Activated naive CD8-positive, alpha-beta T cell treated with anti-CD3 and anti-CD28 coated beads for 36 hours (primary cell): ENCODE measurements around the gene LEO1. TPM values are rescaled to one million over a fixed set of nuclear protein-coding genes. Genes with fewer than 3 reads are reported as not detected.

Experiments
- DNase-seq: peaks from one replicate; pipeline ENCODE4 v3.0.0; 2021
- H3K27ac Mint-ChIP-seq: one replicate; pipeline ENCODE4 v1.8.0; 2022; ENCODE audit warnings: mild to moderate bottlenecking, moderate library complexity, mixed read lengths
- H3K27me3 Mint-ChIP-seq: one replicate; pipeline ENCODE4 v1.8.0; 2022; ENCODE audit warnings: mild to moderate bottlenecking, mixed read lengths
- H3K36me3 Mint-ChIP-seq: one replicate; pipeline ENCODE4 v1.8.0; 2021; ENCODE audit warnings: mild to moderate bottlenecking, mixed read lengths
- H3K4me1 Mint-ChIP-seq: one replicate; pipeline ENCODE4 v1.8.0; 2021; ENCODE audit warnings: mixed read lengths
- H3K4me3 Mint-ChIP-seq: one replicate; pipeline ENCODE4 v1.8.0; 2022; ENCODE audit warnings: mild to moderate bottlenecking, moderate library complexity, mixed read lengths
- H3K9me3 Mint-ChIP-seq: one replicate; pipeline ENCODE4 v1.8.0; 2022; ENCODE audit warnings: mixed read lengths
- total RNA-seq, 2 experiments: library from RNA; stranded (reverse); gene quantifications; one replicate each; pipeline ENCODE4 v1.2.3, GENCODE V29; 2021

Gene LEO1
- total RNA-seq, 2 experiments from 2014 or later, result 31.8 to 32.2 TPM

GRCh38 chr15:51924156-51925068 is 47.2 kb downstream of the LEO1 start:
- no peaks in the 10 kb centered on the region for H3K36me3 Mint-ChIP-seq
- no peak overlapping the region for H3K27ac Mint-ChIP-seq
- H3K27me3 Mint-ChIP-seq, result no peaks in the 10 kb centered on the region
- H3K4me3 Mint-ChIP-seq, result no peak overlapping the region
- no peaks in the 10 kb centered on the region for H3K9me3 Mint-ChIP-seq
- H3K4me1 Mint-ChIP-seq, result no peaks in the 10 kb centered on the region
- DNase-seq, result no peak

- DNase-seq, result no peak
Observed at GRCh38 chr15:51917493-51917892, 54.1 kb downstream of the LEO1 start.

GRCh38 chr15:51912528-51912927 is 59.0 kb downstream of the LEO1 start:
- Mint-ChIP-seq H3K27ac (no peak overlapping the region), H3K4me3 (no peak overlapping the region), H3K4me1 (no peaks in the 10 kb centered on the region), H3K9me3 (no peaks in the 10 kb centered on the region), H3K36me3 (peaks cover 10% of the 10 kb centered on the region), H3K27me3 (no peaks in the 10 kb centered on the region)
- no peak for DNase-seq

More at GRCh38 chr15:51917493-51917892, 54.1 kb downstream of the LEO1 start:
- Mint-ChIP-seq H3K27me3 (no peaks in the 10 kb centered on the region), H3K4me1 (no peaks in the 10 kb centered on the region), H3K4me3 (no peak overlapping the region), H3K27ac (no peak overlapping the region), H3K9me3 (no peaks in the 10 kb centered on the region), H3K36me3 (peaks cover 3% of the 10 kb centered on the region)

GRCh38 chr15:51909584-51909983 is 62.0 kb downstream of the LEO1 start:
- Mint-ChIP-seq H3K9me3 (no peaks in the 10 kb centered on the region), H3K4me1 (no peaks in the 10 kb centered on the region), H3K36me3 (peaks cover 16% of the 10 kb centered on the region), H3K27ac (no peak overlapping the region), H3K4me3 (no peak overlapping the region), H3K27me3 (no peaks in the 10 kb centered on the region)
- no peak for DNase-seq

GRCh38 chr15:51908316-51908715 is 63.3 kb downstream of the LEO1 start:
- Mint-ChIP-seq H3K27me3 (no peaks in the 10 kb centered on the region), H3K27ac (no peak overlapping the region), H3K9me3 (no peaks in the 10 kb centered on the region), H3K4me1 (no peaks in the 10 kb centered on the region), H3K4me3 (no peak overlapping the region), H3K36me3 (peaks cover 19% of the 10 kb centered on the region)
- DNase-seq, result no peak

- Mint-ChIP-seq H3K27ac (no peak overlapping the region), H3K27me3 (no peaks in the 10 kb centered on the region), H3K4me3 (no peak overlapping the region), H3K9me3 (no peaks in the 10 kb centered on the region), H3K36me3 (peaks cover 17% of the 10 kb centered on the region), H3K4me1 (no peaks in the 10 kb centered on the region)
- DNase-seq, result no peak
Observed at GRCh38 chr15:51907136-51907862, 64.3 kb downstream of the LEO1 start.

GRCh38 chr15:51904931-51905330 is 66.6 kb downstream of the LEO1 start:
- H3K27ac Mint-ChIP-seq, result no peak overlapping the region
- no peaks in the 10 kb centered on the region for H3K9me3 Mint-ChIP-seq

GRCh38 chr15:51904421-51904820 is 67.2 kb downstream of the LEO1 start:
- Mint-ChIP-seq H3K27me3 (no peaks in the 10 kb centered on the region), H3K9me3 (no peaks in the 10 kb centered on the region), H3K27ac (no peak overlapping the region), H3K4me3 (no peak overlapping the region), H3K4me1 (no peaks in the 10 kb centered on the region), H3K36me3 (peaks cover 19% of the 10 kb centered on the region)
- DNase-seq, result no peak

More at GRCh38 chr15:51904931-51905330, 66.6 kb downstream of the LEO1 start:
- no peak for DNase-seq
- Mint-ChIP-seq H3K27me3 (no peaks in the 10 kb centered on the region), H3K36me3 (peaks cover 20% of the 10 kb centered on the region), H3K4me3 (no peak overlapping the region), H3K4me1 (no peaks in the 10 kb centered on the region)

- H3K4me1 Mint-ChIP-seq, result peaks cover 3% of the 10 kb centered on the region
- DNase-seq, result no peak
- peaks cover 27% of the 10 kb centered on the region for H3K36me3 Mint-ChIP-seq
- H3K27ac Mint-ChIP-seq, result no peak overlapping the region
- H3K9me3 Mint-ChIP-seq, result peaks cover 5% of the 10 kb centered on the region
- H3K27me3 Mint-ChIP-seq, result no peaks in the 10 kb centered on the region
- H3K4me3 Mint-ChIP-seq, result no peak overlapping the region
Observed at GRCh38 chr15:51889486-51889885, 82.1 kb downstream of the LEO1 start.

- H3K9me3 Mint-ChIP-seq, result peaks cover 5% of the 10 kb centered on the region
- H3K27ac Mint-ChIP-seq, result no peak overlapping the region
- H3K4me3 Mint-ChIP-seq, result no peak overlapping the region
- peaks cover 35% of the 10 kb centered on the region for H3K36me3 Mint-ChIP-seq
- no peak for DNase-seq
- no peaks in the 10 kb centered on the region for H3K27me3 Mint-ChIP-seq
- H3K4me1 Mint-ChIP-seq, result peaks cover 3% of the 10 kb centered on the region
Observed at GRCh38 chr15:51888593-51889195, 82.9 kb downstream of the LEO1 start.

Other genes starting within 250 kb of the LEO1 start
- gene LYSMD2, start 234.1 kb downstream of the LEO1 start, total RNA-seq, result 10 to 100 TPM; 23.5 to 24.2 TPM
- gene TMOD2, start 220.2 kb downstream of the LEO1 start, total RNA-seq, result 1 to 10 TPM; 4.2 to 4.8 TPM
- 10 to 100 TPM; 45.9 to 48.9 TPM for gene TMOD3, start 142.1 kb downstream of the LEO1 start, total RNA-seq
- 10 to 100 TPM; 52.6 to 53.5 TPM for gene MAPK6, start 47.4 kb upstream of the LEO1 start, total RNA-seq
- gene BCL2L10, start 141.0 kb upstream of the LEO1 start, total RNA-seq, result not detected
- 10 to 100 TPM; 14.5 to 16.2 TPM for gene GNB5, start 219.6 kb upstream of the LEO1 start, total RNA-seq